Activated CD8-positive, alpha-beta T cell treated with anti-CD3 and anti-CD28 coated beads for 36 hours (primary cell): ENCODE measurements around the gene RRM2. TPM values are rescaled to one million over a fixed set of nuclear protein-coding genes. Genes with fewer than 3 reads are reported as not detected.

Experiments used
- ATAC-seq: fragments of 200-7000 bp; cut with Tn5 transposase; one replicate; pipeline ENCODE4 v1.10.0; 2021; ENCODE audit warnings: mild to moderate bottlenecking, moderate library complexity
- CTCF ChIA-PET: fragments of 350-600 bp; sonication (Branson Sonifier 250); formaldehyde crosslinking; loops from one replicate; lab custom pipeline; 2021; ENCODE audit warnings: antibody characterized with exemption; lab: Charles Lee
- POLR2A ChIA-PET: fragments of 350-600 bp; sonication (Branson Sonifier 250); formaldehyde crosslinking; loops from one replicate; lab custom pipeline; 2021; ENCODE audit warnings: antibody characterized with exemption; lab: Charles Lee
- DNase-seq: peaks from one replicate; pipeline ENCODE4 v3.0.0-alpha.2; 2020
- H3K27ac Mint-ChIP-seq: one replicate; pipeline ENCODE4 v1.8.0; 2021; ENCODE audit warnings: mild to moderate bottlenecking, mixed read lengths
- H3K27me3 Mint-ChIP-seq: one replicate; pipeline ENCODE4 v1.8.0; 2021; ENCODE audit warnings: mixed read lengths
- H3K36me3 Mint-ChIP-seq: one replicate; pipeline ENCODE4 v1.8.0; 2021; ENCODE audit warnings: low read depth, mixed read lengths
- H3K4me1 Mint-ChIP-seq: one replicate; pipeline ENCODE4 v1.8.0; 2021; ENCODE audit warnings: low read depth, mixed read lengths
- H3K4me3 Mint-ChIP-seq: one replicate; pipeline ENCODE4 v1.8.0; 2021; ENCODE audit warnings: mild to moderate bottlenecking, moderate library complexity, mixed read lengths
- H3K9me3 Mint-ChIP-seq: one replicate; pipeline ENCODE4 v1.8.0; 2021; ENCODE audit warnings: mixed read lengths
- intact Hi-C: fragments of 100-400 bp; cut with micrococcal nuclease; formaldehyde crosslinking; loops from one replicate; pipeline ENCODE4 v1.10.0; 2022
- total RNA-seq, 2 experiments: library from RNA; stranded (reverse); gene quantifications; one replicate each; pipeline ENCODE4 v1.2.3, GENCODE V29; 2021
- TF ChIP-seq, protein P1 (sequence below): fragments of 200-600 bp; IDR thresholded peaks from one replicate; pipeline ENCODE4 v1.8.0; 2022; ENCODE audit warnings: antibody characterized with exemption, mild to moderate bottlenecking

Gene RRM2
- total RNA-seq, 2 experiments from 2014 or later, result 368 to 396 TPM

- no peaks in the 10 kb centered on the region for H3K4me1 Mint-ChIP-seq
- peaks cover 11% of the 10 kb centered on the region for H3K36me3 Mint-ChIP-seq
- DNase-seq (no peak), ATAC-seq (no peak)
- intact Hi-C loops, result no loop called here
- H3K9me3 Mint-ChIP-seq, result no peaks in the 10 kb centered on the region
- POLR2A ChIA-PET, result interaction anchor here (0.9 to 1.5 kb wide), 3 partner anchors 10 to 20 kb away, joined by 3 to 4 read pairs (median 3); no protein-coding TSS in a partner anchor
- no peaks in the 10 kb centered on the region for H3K27me3 Mint-ChIP-seq
- CTCF ChIA-PET, result interaction anchor here (1.7 kb wide), 1 partner anchor 19 kb away, joined by 6 read pairs; no protein-coding TSS in a partner anchor
- TF ChIP-seq, protein P1, sequence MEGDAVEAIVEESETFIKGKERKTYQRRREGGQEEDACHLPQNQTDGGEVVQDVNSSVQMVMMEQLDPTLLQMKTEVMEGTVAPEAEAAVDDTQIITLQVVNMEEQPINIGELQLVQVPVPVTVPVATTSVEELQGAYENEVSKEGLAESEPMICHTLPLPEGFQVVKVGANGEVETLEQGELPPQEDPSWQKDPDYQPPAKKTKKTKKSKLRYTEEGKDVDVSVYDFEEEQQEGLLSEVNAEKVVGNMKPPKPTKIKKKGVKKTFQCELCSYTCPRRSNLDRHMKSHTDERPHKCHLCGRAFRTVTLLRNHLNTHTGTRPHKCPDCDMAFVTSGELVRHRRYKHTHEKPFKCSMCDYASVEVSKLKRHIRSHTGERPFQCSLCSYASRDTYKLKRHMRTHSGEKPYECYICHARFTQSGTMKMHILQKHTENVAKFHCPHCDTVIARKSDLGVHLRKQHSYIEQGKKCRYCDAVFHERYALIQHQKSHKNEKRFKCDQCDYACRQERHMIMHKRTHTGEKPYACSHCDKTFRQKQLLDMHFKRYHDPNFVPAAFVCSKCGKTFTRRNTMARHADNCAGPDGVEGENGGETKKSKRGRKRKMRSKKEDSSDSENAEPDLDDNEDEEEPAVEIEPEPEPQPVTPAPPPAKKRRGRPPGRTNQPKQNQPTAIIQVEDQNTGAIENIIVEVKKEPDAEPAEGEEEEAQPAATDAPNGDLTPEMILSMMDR, result no peak
- H3K27ac Mint-ChIP-seq, result no peak overlapping the region
- H3K4me3 Mint-ChIP-seq, result no peak overlapping the region
These were observed 37.1 kb downstream of the RRM2 start for GRCh38 chr2:10159581-10160131.

GRCh38 chr2:10160203-10160955 is 37.8 kb downstream of the RRM2 start:
- DNase-seq (no peak), ATAC-seq (no peak)
- TF ChIP-seq, protein P1, result no peak
- Mint-ChIP-seq H3K27me3 (no peaks in the 10 kb centered on the region), H3K27ac (no peak overlapping the region), H3K36me3 (peaks cover 14% of the 10 kb centered on the region), H3K4me1 (no peaks in the 10 kb centered on the region), H3K9me3 (no peaks in the 10 kb centered on the region), H3K4me3 (no peak overlapping the region)
- POLR2A ChIA-PET, result interaction anchor here (0.9 to 1.5 kb wide), 3 partner anchors 10 to 20 kb away, joined by 3 to 4 read pairs (median 3); no protein-coding TSS in a partner anchor
- CTCF ChIA-PET, result interaction anchor here (0.7 to 1.7 kb wide), 3 partner anchors 10 to 275 kb away, joined by 3 to 6 read pairs (median 4); no protein-coding TSS in a partner anchor
- intact Hi-C loops, result no loop called here

DNA sequence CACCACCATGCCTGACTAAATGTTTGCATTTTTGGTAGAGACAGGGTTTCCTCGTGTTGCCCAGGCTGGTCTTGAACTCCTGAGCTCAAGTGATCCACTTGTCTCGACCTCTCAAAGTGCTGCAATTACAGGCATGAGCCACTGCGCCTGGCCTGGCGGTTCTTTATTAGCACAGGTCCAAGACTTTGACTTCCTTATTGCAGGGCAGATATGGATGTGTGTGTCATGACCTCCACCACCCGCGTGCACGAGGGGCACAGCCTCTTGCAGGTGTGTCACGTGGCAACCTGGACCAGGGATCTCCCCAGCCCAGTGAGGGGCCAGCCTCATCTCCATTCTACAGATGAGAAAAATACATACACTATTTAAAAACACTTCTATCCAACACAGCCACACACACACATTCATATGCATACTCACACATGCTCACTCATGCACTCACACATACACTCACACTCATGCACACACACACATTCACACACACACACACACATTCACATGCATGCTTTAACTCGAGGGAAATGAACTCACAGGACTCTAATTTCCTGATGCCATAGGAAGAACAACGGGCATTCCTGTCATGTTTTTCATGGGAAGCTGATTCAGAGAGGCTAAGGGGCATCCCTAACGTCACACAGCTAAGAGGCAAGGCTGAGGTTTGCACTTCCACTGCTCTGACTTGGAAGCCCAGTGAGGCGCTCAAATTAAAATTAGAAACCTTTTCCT is 38.8 kb downstream of the RRM2 start:
- CTCF ChIA-PET, result interaction anchor here (0.7 to 1.4 kb wide), 2 partner anchors 9 to 274 kb away, joined by 3 to 4 read pairs; no protein-coding TSS in a partner anchor
- no peak overlapping the region for H3K27ac Mint-ChIP-seq
- ATAC-seq, result no peak

DNA sequence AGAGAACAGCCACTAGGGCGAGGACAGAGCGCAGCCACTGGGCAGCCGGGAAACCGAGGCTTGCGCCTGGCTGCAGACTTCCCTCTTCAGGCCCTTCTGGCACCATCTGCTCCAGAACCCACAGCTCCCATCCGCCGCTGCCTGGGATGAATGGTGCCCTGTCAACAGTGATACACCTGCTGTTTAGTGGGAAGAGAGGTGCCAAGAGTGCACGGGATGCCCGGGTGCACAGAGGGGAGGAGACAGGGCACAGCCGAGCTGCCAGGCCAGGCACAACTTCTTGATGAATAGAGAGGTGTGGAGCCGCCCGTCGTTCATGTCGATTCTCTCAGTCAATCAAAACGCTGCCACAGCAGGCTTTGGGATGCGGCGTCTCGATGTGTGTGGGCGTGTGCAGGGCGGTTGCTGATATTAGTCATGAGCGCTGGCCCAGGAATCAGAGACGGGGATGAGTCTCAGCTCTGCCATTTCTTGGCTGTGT is 39.5 kb downstream of the RRM2 start:
- peaks cover 8% of the 10 kb centered on the region for H3K36me3 Mint-ChIP-seq
- ChIA-PET CTCF (interaction anchor here (1.4 kb wide), 1 partner anchor 21 kb away, joined by 3 read pairs; no protein-coding TSS in a partner anchor), POLR2A (no interaction called here)
- intact Hi-C loops, result no loop called here
- TF ChIP-seq, protein P1, result no peak
- no peak overlapping the region for H3K27ac Mint-ChIP-seq
- ATAC-seq (no peak), DNase-seq (no peak)
- no peaks in the 10 kb centered on the region for H3K4me1 Mint-ChIP-seq
- H3K27me3 Mint-ChIP-seq, result no peaks in the 10 kb centered on the region
- H3K4me3 Mint-ChIP-seq, result no peak overlapping the region
- no peaks in the 10 kb centered on the region for H3K9me3 Mint-ChIP-seq

More for the DNA sequence above, 38.8 kb downstream of the RRM2 start:
- intact Hi-C loops, result no loop called here
- POLR2A ChIA-PET, result no interaction called here
- Mint-ChIP-seq H3K4me3 (no peak overlapping the region), H3K36me3 (peaks cover 8% of the 10 kb centered on the region), H3K9me3 (no peaks in the 10 kb centered on the region), H3K4me1 (no peaks in the 10 kb centered on the region), H3K27me3 (no peaks in the 10 kb centered on the region)
- DNase-seq, result no peak
- TF ChIP-seq, protein P1, result no peak
